IPS-18c (cell line): Measurements from ENCODE around the gene USP35.
A peak's percentile ranks its signal among the peaks of the same experiment; 100 is the strongest.
"Not testable (repeated sequence)": the region's sequence is repeated elsewhere in the genome, so short reads cannot be mapped to it uniquely, and the experiment has no call there.

ENCODE experiments used
- H3K4me3 ChIP-seq: 2 replicates; pipeline ENCODE4 v1.7.0; 2013; ENCODE audit warnings: low read depth, mild to moderate bottlenecking, low read length, moderate library complexity; ENCODE audit not compliant: insufficient read depth
- H3K9me3 ChIP-seq: one replicate; pipeline ENCODE4 v1.6.1; 2013; ENCODE audit warnings: mild to moderate bottlenecking, low read length, moderate library complexity; ENCODE audit not compliant: control insufficient read depth, insufficient read depth

Gene USP35

DNA sequence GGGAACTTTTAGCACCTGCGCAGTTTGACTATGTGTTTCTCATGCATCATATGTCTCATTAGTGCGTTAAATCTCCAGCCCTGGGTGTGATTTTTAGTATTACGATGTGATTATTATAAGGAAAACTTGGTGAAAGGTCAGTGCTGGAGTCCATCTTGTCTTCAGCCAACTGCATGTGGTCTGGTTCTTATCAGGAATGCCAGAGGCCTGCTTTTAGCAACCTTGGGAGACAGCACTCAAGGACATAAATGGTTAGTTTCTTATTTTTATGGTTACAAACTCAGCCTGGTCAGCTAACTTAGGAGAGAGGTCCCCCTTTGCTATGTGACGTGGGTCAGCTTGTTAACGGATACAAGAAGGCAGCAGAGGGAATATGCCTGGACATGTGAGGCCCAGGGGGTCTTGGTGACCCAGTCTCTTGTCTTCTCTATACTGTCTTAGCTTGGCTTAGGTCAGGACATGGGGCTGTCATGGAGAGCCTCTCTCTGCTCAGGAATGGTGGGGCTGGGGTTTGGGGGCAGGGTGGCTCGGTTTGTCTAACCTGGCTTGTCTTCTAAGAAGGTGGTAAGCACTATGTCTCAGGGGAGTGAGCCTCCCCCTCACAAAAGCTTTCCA is 21.8 kb upstream of the USP35 start:
- Histone ChIP-seq H3K9me3 (peaks cover 2% of the 10 kb centered on the region), H3K4me3 (no peak overlapping the region)

DNA sequence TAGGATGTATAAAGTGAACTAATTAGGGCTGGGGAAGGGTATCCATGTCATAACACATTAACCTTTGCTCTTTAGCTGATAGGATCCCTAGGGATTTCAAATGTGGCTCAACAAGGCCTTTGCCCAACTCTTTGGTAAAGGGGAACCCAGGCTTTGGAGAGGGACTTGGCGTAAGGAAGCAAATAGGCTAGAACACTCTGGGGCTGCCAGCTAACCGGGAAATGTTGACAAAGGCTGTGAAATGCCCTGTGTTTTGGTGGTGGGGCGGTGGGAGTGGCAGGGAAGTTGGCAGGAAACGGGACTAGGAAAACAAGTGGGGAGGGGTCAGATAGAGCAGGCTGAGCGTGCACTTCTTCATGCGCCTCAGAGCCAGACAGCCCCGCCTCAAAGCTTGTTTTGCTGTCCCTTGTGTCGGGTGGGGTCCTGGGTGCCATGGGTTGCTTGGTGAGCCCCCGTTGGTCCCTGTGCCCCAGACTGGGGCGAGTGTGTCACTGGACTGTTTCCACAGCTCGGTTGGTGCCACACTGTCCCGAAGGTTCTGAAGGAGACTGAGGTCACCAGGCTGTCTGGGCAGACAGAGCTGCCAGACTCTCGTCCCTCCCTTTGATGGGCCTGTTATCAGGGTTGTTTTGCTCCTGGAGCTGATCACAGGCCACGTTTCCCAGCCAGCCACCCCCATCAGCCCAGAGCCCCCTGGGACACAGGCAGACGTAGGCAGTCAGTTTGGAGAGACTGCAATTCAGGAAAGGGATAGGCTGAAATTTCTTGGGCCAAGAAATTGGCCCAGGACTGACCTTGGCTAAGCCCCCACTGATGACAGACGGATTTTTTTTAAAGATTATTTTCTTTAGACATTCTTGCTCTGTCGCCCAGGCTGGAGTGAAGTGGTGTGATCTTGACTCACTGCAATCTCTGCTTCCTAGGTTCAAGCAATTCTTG is 19.9 kb upstream of the USP35 start:
- H3K4me3 ChIP-seq = no peak overlapping the region
- peaks cover 2% of the 10 kb centered on the region for H3K9me3 ChIP-seq

DNA sequence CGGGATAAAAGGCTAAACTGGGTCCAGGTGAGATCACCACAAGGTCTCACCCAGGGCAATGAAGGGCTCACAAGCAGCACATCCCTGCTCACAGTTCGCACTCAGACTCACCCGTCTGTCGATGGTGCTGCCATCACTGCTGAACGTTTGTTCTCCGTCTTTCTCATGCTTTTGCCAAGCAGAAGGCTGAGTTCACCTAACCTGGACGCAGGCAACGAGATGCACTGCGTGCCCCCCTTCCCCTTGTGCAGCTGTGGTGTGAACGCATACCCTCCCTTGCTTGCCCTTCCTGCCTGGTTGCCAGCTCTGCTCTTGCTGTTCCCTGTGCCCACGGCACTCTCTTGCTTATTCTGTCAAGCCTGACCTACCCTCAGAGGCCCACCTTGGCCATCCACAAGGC is 18.3 kb upstream of the USP35 start:
- H3K9me3 ChIP-seq = no peaks in the 10 kb centered on the region
- no peak overlapping the region for H3K4me3 ChIP-seq

DNA sequence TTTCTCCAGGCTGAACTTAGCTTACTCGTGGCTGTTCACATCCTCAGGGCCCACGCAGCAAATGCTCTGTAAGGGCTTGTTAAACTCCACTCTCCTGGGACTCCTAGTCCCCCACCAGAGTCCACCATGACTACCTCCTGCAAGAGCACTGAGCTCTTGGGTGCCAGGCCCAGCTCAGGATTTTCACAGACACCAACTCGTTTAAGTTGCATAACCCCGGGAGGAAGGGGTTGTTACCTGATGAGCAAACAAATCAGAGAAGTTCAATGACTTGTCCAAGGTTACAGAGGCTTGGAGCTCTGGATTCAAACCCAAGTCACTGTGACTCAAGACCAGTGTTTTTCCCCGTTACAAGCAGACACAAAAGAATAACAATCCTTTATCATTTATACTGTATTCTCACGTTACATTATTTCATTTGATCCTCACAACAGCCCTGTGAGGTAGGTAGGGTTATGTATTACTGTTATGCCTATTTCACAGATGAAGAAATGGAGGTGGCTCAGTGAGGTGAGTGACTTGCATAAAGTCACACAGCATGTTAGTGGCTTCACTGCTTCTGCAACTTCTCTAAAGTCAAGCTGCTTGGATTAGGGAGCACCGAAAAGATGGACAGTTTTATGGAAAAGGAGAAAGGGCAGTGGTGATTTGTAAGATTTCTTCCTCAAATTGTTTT is 17.7 kb upstream of the USP35 start:
- Histone ChIP-seq H3K4me3 (no peak overlapping the region), H3K9me3 (no peaks in the 10 kb centered on the region)

DNA sequence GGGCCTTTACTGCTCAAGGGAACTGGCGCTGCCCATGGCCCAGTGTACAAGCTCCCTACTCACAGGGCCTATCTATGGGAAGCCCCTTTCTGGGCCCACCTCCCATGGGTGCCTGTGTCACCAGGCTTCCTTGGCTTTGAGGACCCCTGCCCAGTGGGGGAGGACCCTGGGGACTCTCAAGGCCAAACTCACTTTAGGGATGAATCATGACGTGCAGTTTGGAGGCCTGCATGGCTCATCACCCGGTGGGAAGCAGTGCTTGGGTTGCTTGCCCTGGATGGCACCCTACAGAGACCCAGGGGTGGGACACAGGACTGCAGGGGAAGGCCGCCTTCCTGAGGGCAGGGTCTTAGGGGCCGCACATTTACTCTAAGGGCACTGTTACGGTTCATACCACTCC is 16.8 kb upstream of the USP35 start:
- no peak overlapping the region for H3K4me3 ChIP-seq
- H3K9me3 ChIP-seq = no peaks in the 10 kb centered on the region

DNA sequence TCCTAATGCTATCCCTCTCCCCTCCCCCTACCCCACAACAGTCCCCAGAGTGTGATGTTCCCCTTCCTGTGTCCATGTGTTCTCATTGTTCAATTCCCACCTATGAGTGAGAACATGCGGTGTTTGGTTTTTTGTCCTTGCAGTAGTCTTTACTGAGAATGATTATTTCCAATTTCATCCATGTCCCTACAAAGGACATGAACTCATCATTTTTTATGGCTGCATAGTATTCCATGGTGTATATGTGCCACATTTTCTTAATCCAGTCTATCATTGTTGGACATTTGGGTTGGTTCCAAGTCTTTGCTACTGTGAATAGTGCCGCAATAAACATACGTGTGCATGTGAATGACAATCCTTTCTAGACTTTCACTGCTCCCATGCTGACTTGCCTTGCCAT is 12.9 kb upstream of the USP35 start:
- not testable (repeated sequence) for H3K9me3 ChIP-seq, H3K4me3 ChIP-seq

DNA sequence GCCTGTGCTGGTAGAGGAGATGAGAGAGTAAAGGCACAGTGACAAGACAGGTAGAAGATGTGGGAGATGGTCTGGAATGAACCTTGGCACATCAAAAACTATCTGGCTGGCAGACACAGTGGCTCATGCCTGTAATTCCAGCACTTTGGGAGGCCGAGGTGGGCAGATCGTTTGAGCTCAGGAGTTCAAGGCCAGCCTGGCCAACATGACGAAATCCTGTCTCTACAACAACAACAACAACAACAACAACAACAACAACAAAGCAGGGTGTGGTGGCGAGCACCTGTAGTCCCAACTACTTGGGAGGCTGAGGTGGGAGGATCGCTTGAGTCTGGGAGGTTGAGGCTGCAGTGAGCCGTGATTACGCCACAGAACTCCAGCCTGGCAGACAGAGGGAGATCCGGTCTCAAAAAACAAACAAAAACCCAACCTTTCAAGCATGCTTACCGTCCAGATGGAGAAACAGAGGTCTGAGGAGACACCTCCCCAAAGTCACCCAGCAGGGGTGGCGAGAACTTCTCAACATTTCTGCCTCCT is 12.0 kb upstream of the USP35 start:
- peaks cover 3% of the 10 kb centered on the region for H3K9me3 ChIP-seq
- H3K4me3 ChIP-seq = no peak overlapping the region

DNA sequence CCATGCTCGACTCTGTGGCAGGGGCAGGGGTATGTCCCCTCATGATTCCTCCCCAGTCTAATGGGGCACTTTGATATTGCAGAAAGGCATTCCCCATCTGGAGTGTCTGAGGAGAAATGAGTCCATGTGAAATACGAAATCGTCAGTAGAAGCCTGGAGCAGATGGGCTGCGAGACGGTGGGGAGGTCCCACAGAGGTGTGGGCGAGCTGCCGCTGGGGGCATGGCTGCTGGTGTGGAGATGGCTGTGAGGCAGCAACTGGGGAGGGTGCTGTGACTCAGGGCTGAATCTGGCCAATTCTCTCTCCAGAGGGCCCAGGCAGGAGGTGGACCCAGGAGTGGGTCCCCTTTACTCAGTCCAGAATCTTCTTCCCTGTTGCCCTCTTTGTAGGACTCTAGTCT is 11.5 kb upstream of the USP35 start:
- H3K4me3 ChIP-seq = no peak overlapping the region
- peaks cover 3% of the 10 kb centered on the region for H3K9me3 ChIP-seq

DNA sequence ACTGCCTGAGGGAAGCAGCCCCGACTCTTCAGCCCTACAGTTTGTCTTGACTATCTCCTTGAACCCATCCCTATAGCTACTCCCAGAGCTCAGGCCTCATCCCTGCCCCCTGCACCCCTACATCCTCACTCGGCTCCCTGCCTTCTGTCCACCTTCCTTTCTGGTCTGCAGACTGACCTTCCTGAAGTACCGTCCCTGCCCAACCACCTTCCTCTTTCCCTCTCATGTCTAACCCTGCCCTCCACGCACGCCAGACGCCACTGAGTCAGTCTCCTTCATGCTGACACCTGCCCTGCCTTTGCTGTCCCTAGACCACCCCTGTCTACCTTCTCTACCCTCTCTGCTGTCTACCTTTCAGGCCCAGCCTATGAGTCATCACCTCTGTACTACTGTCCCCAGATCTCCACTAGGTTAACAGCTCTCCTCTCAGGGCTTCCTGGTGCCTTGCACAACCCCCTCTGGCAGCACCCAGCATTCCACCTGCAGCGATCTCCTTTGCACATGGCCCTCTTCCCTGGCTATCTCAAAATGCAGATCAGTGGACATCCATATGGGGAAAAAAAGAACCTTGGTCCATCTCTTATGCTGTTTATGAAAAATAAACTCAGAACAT is 9.2 kb upstream of the USP35 start:
- Histone ChIP-seq H3K4me3 (no peak overlapping the region), H3K9me3 (peaks cover 3% of the 10 kb centered on the region)

DNA sequence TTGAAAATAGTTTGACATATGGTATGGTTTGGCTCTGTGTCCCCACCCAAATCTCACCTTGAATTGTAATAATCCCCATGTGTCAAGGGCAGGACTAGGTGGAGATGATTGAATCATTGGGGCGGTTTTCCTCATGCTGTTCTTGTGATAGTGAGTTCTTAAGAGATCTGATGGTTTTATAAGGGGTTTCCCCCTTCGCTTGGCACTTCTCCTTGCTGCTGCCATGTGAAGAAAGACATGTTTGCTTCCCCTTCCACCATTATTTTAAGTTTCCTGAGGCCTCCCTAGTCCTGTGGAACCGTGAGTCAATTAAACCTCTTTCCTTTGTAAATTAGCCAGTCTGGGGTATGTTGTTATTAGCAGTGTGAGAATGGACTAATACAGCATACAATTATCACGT is 8.0 kb upstream of the USP35 start:
- Histone ChIP-seq H3K4me3 (no peak overlapping the region), H3K9me3 (peaks cover 3% of the 10 kb centered on the region)

DNA sequence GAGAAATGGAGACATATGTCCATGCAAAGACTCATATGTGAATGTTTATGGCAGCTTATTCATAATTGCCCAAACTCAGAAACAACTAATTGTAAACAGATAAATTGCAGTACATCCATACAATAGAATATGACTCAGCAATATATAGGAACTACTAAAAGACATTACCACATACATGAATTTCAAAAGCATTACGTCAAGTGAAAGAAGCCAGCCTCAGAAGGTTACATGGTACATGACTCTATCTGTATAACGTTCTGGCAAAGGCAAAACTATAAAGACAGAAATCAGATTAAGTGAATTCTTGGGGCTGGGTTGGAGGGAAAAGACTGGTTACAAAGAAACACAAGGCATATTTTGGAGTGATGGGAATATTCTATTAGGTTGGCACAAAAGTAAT is 7.5 kb upstream of the USP35 start:
- no peak overlapping the region for H3K4me3 ChIP-seq
- H3K9me3 ChIP-seq = peaks cover 3% of the 10 kb centered on the region

DNA sequence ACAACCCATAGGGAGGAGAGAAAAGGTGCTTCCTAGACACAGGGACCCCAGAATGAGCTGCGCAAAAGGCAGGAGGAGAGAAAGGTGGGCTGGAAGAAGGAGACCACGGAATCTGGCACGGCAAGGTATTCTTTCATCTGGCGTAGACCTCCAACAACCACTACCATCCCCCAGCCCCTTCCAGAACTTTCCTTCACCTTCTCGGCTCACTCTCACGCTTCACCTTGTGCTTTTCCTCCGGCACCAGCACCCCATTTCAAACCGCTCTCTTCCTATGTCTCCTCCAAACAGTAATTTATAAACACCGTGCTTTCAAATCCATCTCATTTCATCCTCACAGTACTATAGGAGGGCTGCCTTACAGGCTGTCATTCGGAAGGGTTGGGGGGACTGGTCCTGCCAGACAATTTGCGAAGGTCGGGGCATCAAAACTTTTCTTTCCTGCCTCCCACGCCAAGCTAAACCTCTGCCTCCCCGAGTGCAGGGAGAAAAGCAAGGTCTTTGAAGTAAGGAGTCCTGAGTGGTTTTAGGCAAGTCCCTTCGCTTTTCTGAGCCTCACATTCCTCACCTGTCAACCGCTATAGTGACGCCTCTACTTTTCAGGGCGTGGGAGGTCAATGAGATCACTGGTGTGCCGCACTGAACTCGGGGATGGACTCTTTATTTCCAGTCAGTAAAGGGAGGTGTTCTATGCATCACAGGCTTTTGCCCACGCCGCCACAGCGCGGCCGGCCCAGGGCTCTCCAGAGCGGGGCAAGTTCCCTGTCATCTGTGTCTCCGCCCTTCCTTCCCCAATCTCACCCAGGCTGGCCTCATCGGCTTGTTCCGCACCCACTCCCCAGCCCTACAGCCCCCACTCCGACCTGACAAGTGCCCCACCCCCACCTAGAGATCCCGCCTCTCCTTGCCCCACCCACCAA is 1.1 kb upstream of the USP35 start:
- peak overlapping the region; percentile 95 for H3K4me3 ChIP-seq
- H3K9me3 ChIP-seq = no peaks in the 10 kb centered on the region

DNA sequence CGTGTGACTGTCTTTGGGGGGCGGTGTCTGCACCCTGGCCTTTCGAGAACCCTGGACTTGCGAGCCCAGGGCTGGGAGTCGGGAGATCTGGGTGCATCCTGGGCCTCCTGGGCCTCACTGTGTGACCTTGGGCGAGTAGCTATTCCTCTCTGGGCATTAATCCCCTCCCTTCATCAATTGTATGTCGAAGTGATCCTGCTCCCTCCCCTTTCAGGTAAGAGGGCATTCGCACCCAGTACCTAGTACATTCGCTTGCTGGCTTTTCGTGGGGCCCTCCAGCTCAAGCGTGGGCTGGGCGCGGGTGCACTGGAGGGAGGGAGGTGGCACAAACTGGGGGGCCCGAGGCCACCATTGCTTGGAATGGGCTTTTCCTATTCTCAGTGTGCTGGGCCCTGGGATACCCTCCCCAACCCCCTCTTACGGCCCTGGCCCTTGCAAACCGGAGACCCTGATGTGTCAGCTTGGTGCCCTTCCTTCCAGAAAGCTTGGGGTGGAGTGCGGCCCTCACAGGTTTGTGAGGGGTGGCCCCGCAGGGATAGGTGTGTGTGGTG is 530 bp downstream of the USP35 start:
- Histone ChIP-seq H3K4me3 (peak overlapping the region; percentile 95), H3K9me3 (no peaks in the 10 kb centered on the region)

DNA sequence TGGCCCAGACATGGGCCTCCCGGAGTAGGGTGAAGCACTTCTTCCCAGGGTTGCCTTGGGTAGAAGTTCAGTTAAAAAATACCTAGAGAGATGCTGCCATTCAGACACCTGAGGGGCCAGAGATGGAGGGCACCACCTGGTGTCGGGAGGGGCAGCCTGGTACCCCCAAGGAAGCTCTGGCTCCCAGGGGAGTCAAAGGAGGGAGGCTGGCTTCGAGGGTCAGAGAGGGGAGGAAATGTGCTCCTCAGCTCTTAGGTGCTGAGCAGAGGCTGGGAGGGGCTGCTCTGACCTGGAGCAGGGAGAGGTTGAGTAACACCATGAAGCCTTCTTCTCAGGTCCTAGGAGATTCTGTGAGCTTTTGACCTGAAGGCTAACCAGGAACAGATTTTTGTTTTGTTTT is 1.1 kb downstream of the USP35 start:
- H3K9me3 ChIP-seq = no peaks in the 10 kb centered on the region
- peak overlapping the region; percentile 95; the same call in 1 of the 2 replicates for H3K4me3 ChIP-seq

DNA sequence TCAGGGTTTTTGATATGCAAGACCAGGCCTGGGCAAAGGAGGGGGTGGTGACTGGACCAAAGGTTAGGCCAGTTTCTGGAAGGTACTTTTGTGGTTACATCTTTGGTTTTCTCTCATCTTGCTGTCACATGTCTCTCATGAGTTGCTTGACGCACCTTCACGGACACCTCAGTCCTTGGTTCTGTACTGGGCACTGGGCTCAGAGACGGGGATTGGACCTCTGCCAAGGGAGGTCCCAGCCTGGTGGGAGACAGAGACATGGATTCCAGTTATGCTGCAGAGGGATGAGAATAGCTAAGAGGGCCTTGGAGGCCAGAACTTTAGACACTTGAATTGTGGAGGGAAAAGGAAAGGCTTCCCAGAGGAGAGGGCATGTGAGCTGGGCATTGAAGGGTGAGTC is 1.7 kb downstream of the USP35 start:
- Histone ChIP-seq H3K9me3 (no peaks in the 10 kb centered on the region), H3K4me3 (no peak overlapping the region)

DNA sequence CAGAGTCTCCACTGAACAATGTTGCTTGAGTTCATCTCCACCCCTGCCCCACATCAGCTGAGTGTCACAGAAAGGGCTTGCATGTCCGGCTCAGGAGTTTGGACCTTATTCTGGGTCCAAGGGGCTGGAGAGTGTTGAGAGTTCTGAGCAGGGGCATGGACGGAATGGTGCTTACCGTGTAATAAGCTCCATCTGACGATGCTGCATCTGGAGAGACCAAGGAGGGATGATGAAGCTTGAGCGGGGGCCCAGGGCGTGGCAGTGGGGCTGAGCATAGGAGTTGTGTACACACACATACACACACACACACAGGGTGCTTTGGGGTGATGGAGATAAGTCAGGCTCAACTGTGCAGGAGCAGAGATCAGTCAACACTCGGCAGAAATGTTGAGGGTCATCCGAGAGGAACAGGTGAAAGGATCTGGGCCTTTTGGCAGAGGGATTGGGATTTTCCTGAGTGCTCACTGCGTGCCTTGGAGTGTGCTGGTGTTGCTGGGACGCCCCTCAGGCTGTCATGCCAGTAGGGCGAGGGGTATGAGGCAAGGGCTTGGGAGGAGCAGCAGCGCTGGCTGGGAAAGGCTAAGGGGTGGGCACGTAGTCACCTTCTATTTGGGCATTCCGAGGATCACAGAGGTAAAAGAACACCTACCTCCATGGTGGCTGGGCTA is 2.3 kb downstream of the USP35 start:
- Histone ChIP-seq H3K4me3 (no peak overlapping the region), H3K9me3 (peaks cover 2% of the 10 kb centered on the region)
